ENCODE results near the gene DDX52.
A peak's percentile ranks its signal among the peaks of the same experiment; 100 is the strongest.

DDX52 gene

GRCh38 chr17:37677021-37677420 is 33.8 kb upstream of the DDX52 start:
- no peak for DNase-seq (ENCODE audit: low read depth)
- H3K4me3 ChIP-seq (ENCODE audit: low read depth, low read length): no peak overlapping the region
- TF ChIP-seq CTCF (conservative IDR thresholded peaks at IDR 0.05; ENCODE audit: low read depth, low read length): no peak

GRCh38 chr17:37676115-37676925 is 33.1 kb upstream of the DDX52 start:
- DNase-seq (ENCODE audit: low read depth): peak; percentile 14
- TF ChIP-seq CTCF (conservative IDR thresholded peaks at IDR 0.05; ENCODE audit: low read depth, low read length): no peak

GRCh38 chr17:37674511-37674910 is 31.3 kb upstream of the DDX52 start:
- TF ChIP-seq CTCF (conservative IDR thresholded peaks at IDR 0.05; ENCODE audit: low read depth, low read length): no peak
- DNase-seq (ENCODE audit: low read depth): no peak
- no peak overlapping the region for H3K4me3 ChIP-seq (ENCODE audit: low read depth, low read length)

More at GRCh38 chr17:37676115-37676925, 33.1 kb upstream of the DDX52 start:
- no peak overlapping the region for H3K4me3 ChIP-seq (ENCODE audit: low read depth, low read length)

- no peak for TF ChIP-seq CTCF (conservative IDR thresholded peaks at IDR 0.05; ENCODE audit: low read depth, low read length)
- no peak for DNase-seq (ENCODE audit: low read depth)
- no peak overlapping the region for H3K4me3 ChIP-seq (ENCODE audit: low read depth, low read length)
These were observed 30.1 kb upstream of the DDX52 start for GRCh38 chr17:37673386-37673785.

- TF ChIP-seq CTCF (conservative IDR thresholded peaks at IDR 0.05; ENCODE audit: low read depth, low read length): no peak
- H3K4me3 ChIP-seq (ENCODE audit: low read depth, low read length): no peak overlapping the region
- no peak for DNase-seq (ENCODE audit: low read depth)
These were observed 29.4 kb upstream of the DDX52 start for GRCh38 chr17:37672548-37673078.

GRCh38 chr17:37671824-37672547 is 28.7 kb upstream of the DDX52 start:
- DNase-seq (ENCODE audit: low read depth): peak; percentile 93
- H3K4me3 ChIP-seq (ENCODE audit: low read depth, low read length): no peak overlapping the region
- no peak for TF ChIP-seq CTCF (conservative IDR thresholded peaks at IDR 0.05; ENCODE audit: low read depth, low read length)

Measured in choroid plexus epithelial cell (primary cell).